ENCODE measurements around the gene HIVEP2. TPM values are rescaled to one million over a fixed set of nuclear protein-coding genes. Genes with fewer than 3 reads are reported as not detected.

The HIVEP2 gene
- total and polyA plus RNA-seq, 2 donors (not counting 3 experiments of a cell fraction or from before 2014, with no cell fraction given) = 1.3 to 4.7 TPM

GRCh38 chr6:142927904-142928303 is 17.1 kb downstream of the HIVEP2 start:
- DNase-seq (ENCODE audit: low read depth, low spot score) (no peak), FAIRE-seq (no peak)
- dilution Hi-C loops (cut with MboI; ENCODE audit: extremely low pct_ligation_motif_present, low sequenced_read_pairs) = no loop called here

GRCh38 chr6:142927271-142927580 is 17.8 kb downstream of the HIVEP2 start:
- Histone ChIP-seq H3K9ac (replicated peaks; ENCODE audit: extremely low read depth, insufficient read depth, low read length) (peak overlapping the region; percentile 97), H3K4me2 (ENCODE audit: insufficient read depth, low read length) (peak overlapping the region; percentile 91), H3K9me1 (replicated peaks; ENCODE audit: control insufficient read depth, extremely low read depth, insufficient read depth, low read length) (no peaks in the 10 kb centered on the region), H3K4me1 (ENCODE audit: control insufficient read depth, extremely low read depth, insufficient read depth, low read length) (peaks cover 16% of the 10 kb centered on the region), H3K27ac (ENCODE audit: insufficient read depth, low read depth, low read length) (peak overlapping the region; percentile 79), H3K4me3 (replicated peaks in 1 of 3; ENCODE audit: insufficient read depth in 1 of 3, low read depth in 1 of 3, low read length in 3 of 3) (peak overlapping the region; percentile 47 to 76 (median 60)), H3K79me2 (ENCODE audit: control insufficient read depth, insufficient read depth, low read length) (no peaks in the 10 kb centered on the region), H2AFZ (ENCODE audit: low read depth, low read length) (peak overlapping the region; percentile 35), H4K20me1 (replicated peaks; ENCODE audit: control insufficient read depth, extremely low read depth, insufficient read depth, low read length) (no peaks in the 10 kb centered on the region), H3K9me3 (replicated peaks; ENCODE audit: control insufficient read depth, insufficient read depth, low read length) (no peaks in the 10 kb centered on the region), H3K27me3 (ENCODE audit: control insufficient read depth in 2 of 2, insufficient read depth in 2 of 2, low read length in 2 of 2) (no peaks in the 10 kb centered on the region), H3K36me3 (ENCODE audit: control insufficient read depth in 2 of 2, extremely low read depth in 1 of 2, insufficient read depth in 2 of 2, low read length in 2 of 2) (no peaks in the 10 kb centered on the region)
- intact Hi-C loops (cut with micrococcal nuclease) = loop anchor here (1.0 kb wide), 1 partner anchor 19 kb away; no protein-coding TSS in a partner anchor
- TF ChIP-seq FOS (IDR thresholded peaks at IDR 0.05; ENCODE audit: borderline replicate concordance, insufficient read depth, low read length) = no peak
- TF ChIP-seq POLR2A (IDR thresholded peaks at IDR 0.05; ENCODE audit: low read depth, low read length) = no peak
- no peak for TF ChIP-seq EZH2 (IDR thresholded peaks at IDR 0.05; ENCODE audit: borderline replicate concordance, low read depth, low read length, severe bottlenecking)
- no peak for TF ChIP-seq POLR2AphosphoS5 (IDR thresholded peaks at IDR 0.05; ENCODE audit: insufficient read depth, low read depth, low read length)
- TF ChIP-seq MYC (IDR thresholded peaks at IDR 0.05; ENCODE audit: low read depth, low read length) = no peak
- no peak for TF ChIP-seq JUN (IDR thresholded peaks at IDR 0.05; ENCODE audit: borderline replicate concordance, insufficient read depth, insufficient read length, low read depth)
- TF ChIP-seq GATA2 (IDR thresholded peaks at IDR 0.05; ENCODE audit: insufficient read depth, insufficient read length, low read depth, low read length) = no peak
- TF ChIP-seq CTCF (IDR thresholded peaks at IDR 0.05; ENCODE audit: extremely low read depth in 1 of 2, insufficient read depth in 1 of 2, low read depth in 1 of 2, low read length in 2 of 2) = no peak
- TF ChIP-seq MAX (IDR thresholded peaks at IDR 0.05; ENCODE audit: insufficient read depth, insufficient read length) = no peak
- DNase-seq (ENCODE audit: low read depth, low spot score) = peak; percentile 69
- dilution Hi-C loops (cut with MboI; ENCODE audit: extremely low pct_ligation_motif_present, low sequenced_read_pairs) = no loop called here
- no peak for FAIRE-seq
- TSS peak; percentile 60 for BruUV-seq (replicated peaks)
- ChIA-PET POLR2A (interaction anchor here (0.9 kb wide), 1 partner anchor 60 kb away, joined by 4 read pairs; no protein-coding TSS in a partner anchor), CTCF (interaction anchor here (1.2 to 2.8 kb wide), 4 partner anchors 16 to 499 kb away, joined by 3 to 13 read pairs (median 6); no protein-coding TSS in a partner anchor)

More at GRCh38 chr6:142927904-142928303, 17.1 kb downstream of the HIVEP2 start:
- peak overlapping the region; percentile 91 for H3K4me2 ChIP-seq (ENCODE audit: insufficient read depth, low read length)
- ChIA-PET POLR2A (interaction anchor here (0.9 kb wide), 1 partner anchor 60 kb away, joined by 4 read pairs; no protein-coding TSS in a partner anchor), CTCF (interaction anchor here (1.2 to 2.8 kb wide), 4 partner anchors 15 to 499 kb away, joined by 3 to 13 read pairs (median 6); no protein-coding TSS in a partner anchor)
- no peak overlapping the region for H2AFZ ChIP-seq (ENCODE audit: low read depth, low read length)
- TF ChIP-seq MYC (IDR thresholded peaks at IDR 0.05; ENCODE audit: low read depth, low read length) = no peak
- TF ChIP-seq GATA2 (IDR thresholded peaks at IDR 0.05; ENCODE audit: insufficient read depth, insufficient read length, low read depth, low read length) = no peak
- no peak for TF ChIP-seq MAX (IDR thresholded peaks at IDR 0.05; ENCODE audit: insufficient read depth, insufficient read length)
- no peak for TF ChIP-seq POLR2A (IDR thresholded peaks at IDR 0.05; ENCODE audit: low read depth, low read length)
- TF ChIP-seq EZH2 (IDR thresholded peaks at IDR 0.05; ENCODE audit: borderline replicate concordance, low read depth, low read length, severe bottlenecking) = no peak
- no peak for TF ChIP-seq POLR2AphosphoS5 (IDR thresholded peaks at IDR 0.05; ENCODE audit: insufficient read depth, low read depth, low read length)
- no peak for TF ChIP-seq JUN (IDR thresholded peaks at IDR 0.05; ENCODE audit: borderline replicate concordance, insufficient read depth, insufficient read length, low read depth)
- no peak overlapping the region for H3K27ac ChIP-seq (ENCODE audit: insufficient read depth, low read depth, low read length)
- H3K9ac ChIP-seq (replicated peaks; ENCODE audit: extremely low read depth, insufficient read depth, low read length) = peak overlapping the region; percentile 97
- intact Hi-C loops (cut with micrococcal nuclease) = loop anchor here (1.0 kb wide), 1 partner anchor 18 kb away; no protein-coding TSS in a partner anchor
- H3K9me1 ChIP-seq (replicated peaks; ENCODE audit: control insufficient read depth, extremely low read depth, insufficient read depth, low read length) = no peaks in the 10 kb centered on the region
- no peak overlapping the region for H3K4me3 ChIP-seq (replicated peaks in 1 of 3; ENCODE audit: insufficient read depth in 1 of 3, low read depth in 1 of 3, low read length in 3 of 3)
- H3K27me3 ChIP-seq (ENCODE audit: control insufficient read depth in 2 of 2, insufficient read depth in 2 of 2, low read length in 2 of 2) = no peaks in the 10 kb centered on the region
- no peaks in the 10 kb centered on the region for H3K9me3 ChIP-seq (replicated peaks; ENCODE audit: control insufficient read depth, insufficient read depth, low read length)
- H4K20me1 ChIP-seq (replicated peaks; ENCODE audit: control insufficient read depth, extremely low read depth, insufficient read depth, low read length) = no peaks in the 10 kb centered on the region
- H3K79me2 ChIP-seq (ENCODE audit: control insufficient read depth, insufficient read depth, low read length) = no peaks in the 10 kb centered on the region
- H3K36me3 ChIP-seq (ENCODE audit: control insufficient read depth in 2 of 2, extremely low read depth in 1 of 2, insufficient read depth in 2 of 2, low read length in 2 of 2) = no peaks in the 10 kb centered on the region
- BruUV-seq (replicated peaks) = no TSS peak
- peaks cover 16% of the 10 kb centered on the region for H3K4me1 ChIP-seq (ENCODE audit: control insufficient read depth, extremely low read depth, insufficient read depth, low read length)
